DMS 273 (cell line): Measurements from ENCODE around the gene SMAD3.

Experiments used
- DNase-seq: peaks from one replicate; lab custom pipeline; 2025; ENCODE audit not compliant: unreplicated experiment; lab: John Stamatoyannopoulos, UW

SMAD3 gene

DNA sequence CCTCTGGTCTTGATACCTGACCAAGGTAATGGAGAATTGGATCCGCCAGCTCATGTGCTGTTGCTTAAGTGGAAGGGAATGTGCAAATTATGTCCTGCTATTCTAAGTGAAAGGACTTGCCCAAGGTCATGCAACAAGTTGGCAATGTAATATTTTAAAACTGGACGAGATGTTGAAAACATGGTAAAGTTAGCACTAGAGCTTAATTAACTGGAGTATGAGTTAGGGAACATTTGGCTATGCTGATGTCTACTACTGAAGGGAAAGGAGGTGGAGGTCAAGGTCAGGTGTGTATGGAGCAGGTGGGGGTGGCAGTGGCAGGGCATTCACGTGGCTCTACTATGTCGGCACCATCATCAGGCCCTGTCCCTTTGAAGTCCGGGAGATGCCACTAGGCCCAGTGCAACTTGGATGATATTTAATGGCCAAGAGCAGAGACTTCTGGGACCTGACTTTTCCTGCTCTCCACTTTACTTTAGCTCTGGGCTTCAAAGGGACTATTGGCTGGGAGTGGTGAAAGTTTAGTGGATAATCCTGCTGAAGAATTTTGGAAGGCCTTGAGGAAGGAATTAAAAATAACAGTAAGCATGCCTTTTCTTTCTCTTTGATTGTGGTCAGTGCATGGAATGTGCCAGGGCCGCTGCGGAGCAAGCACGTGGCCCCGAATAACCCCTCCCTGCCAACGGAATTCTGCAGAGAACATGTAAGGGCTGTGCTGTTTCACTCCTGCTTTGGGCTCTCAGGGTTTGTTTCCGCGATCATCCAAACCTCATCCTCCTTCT lies 14.9 kb downstream of the SMAD3 start:
- DNase-seq: no peak

DNA sequence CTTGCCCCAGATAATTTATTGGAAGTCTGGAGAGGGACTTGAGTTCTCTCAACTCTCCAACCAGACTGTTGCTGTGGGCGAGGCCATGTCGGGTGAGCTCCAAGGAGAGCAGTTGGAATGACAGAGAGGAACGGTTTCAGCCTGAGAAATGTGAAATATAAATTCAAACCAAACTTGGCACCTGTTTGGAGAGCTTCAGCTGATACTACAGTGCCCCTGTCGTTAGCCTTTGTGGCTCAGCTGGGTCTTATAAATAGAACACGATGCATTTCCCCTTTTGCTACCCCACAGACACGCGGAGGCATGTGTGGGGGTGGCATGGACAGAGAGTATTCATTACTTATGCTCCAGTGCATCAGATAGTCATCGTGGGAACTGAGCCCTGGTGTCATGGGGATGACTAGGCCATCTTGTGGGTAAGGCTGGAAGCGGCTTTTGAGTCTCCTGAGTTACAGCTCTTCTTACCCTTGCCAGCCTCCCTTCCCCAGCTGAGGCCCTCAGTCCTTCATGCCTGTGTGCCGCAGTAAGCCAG lies 15.6 kb downstream of the SMAD3 start:
- DNase-seq: no peak

DNA sequence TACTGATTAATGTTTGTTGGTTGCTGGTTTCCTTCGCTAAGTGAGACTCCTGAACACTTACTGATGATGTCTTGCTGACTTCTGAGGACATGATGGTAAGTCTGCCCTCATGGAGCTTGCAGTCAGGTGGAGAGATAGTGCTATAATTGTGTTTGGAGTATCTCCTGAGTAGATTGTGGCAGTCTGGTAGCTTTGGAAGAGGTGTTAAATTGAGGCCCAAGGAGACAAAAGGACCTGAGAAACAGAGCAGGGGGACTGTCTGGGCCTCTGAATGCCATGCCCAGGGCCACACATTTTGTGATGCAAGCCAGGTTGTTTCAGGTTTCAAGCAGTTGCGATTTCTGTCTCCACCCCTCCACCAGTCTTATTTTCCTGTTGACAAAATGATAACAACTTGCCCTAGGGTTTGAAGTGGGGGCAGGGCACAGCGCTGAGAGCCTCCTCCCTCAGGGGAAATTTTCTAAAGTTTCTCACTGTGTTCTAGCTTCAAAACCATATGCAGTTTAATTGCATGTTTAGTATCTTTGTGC lies 16.7 kb downstream of the SMAD3 start:
- DNase-seq: no peak

DNA sequence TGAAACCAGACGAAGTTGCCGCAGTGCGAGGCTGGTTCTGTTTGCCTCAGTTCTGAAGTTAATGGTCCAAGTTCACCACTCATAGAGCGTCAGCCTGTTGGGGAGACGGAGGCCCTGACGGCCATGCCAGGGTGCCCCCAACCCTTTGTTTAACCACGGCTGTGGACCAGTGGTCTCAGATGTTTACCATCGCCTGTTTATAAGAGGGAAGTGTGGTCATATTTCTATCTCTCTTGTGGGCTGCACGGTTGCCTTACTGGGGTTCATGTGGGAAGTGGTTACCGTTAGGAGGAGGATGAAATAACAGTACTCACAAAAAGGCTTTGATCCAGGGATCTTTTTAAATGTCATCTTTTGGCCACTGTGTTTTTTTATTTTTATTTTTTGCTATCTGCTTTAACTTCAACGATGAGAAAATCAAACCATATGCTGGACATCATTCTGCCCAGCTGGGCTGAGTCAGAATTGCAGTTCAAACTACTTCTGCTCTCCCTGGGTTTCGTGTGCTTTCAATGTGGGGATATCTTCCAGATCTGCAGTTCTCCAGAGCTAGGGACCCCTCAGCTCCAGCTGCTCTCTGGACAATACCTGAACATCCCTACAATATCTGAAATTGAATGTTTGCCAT lies 17.8 kb downstream of the SMAD3 start:
- no peak for DNase-seq

DNA sequence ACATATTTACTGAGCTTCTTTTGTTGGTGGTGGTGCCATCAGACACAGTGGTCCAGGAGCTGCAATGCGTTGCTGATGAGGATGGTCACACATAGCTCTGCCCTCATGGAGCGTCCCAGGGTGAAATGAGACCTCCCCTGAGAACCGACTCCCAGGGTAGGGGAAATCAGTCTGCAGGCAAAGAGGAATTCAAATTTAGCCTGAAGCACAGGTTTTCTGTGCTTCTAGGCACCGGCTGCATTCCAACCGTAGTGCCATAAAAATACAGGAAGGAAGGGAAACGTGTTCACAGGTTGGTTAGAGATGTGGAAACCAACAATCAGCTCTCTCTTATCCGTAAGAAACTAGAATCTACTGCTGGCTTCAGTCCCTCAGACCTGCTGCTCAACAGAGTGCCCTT lies 19.2 kb downstream of the SMAD3 start:
- DNase-seq: no peak

DNA sequence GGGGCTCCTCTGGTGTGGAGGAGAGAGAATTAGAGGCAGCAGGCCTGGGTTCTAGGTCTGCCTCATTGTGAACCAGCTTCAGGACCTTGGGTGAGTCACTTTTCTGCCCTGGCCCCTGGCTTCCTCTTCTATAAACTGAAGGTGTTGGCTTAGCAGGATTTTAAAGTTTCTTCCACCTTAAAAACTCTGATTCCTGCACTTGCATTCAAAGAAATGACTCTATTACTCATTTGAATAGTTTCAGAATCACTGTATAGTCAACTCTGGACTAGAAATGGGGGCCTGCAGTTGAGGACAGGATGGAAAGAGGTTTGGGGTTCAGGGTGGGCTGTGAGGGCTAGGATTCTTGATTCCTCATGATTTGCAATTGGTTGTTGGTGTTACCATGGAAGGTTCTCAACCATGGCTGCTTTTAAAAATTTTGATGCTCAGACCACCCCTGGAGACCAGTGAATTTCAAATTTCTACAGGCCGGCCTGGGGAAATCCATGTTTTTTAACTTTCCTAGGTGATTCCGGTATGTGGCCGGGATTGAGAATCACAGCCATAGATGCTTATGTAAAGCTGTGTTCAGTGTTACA lies 19.9 kb downstream of the SMAD3 start:
- no peak for DNase-seq

DNA sequence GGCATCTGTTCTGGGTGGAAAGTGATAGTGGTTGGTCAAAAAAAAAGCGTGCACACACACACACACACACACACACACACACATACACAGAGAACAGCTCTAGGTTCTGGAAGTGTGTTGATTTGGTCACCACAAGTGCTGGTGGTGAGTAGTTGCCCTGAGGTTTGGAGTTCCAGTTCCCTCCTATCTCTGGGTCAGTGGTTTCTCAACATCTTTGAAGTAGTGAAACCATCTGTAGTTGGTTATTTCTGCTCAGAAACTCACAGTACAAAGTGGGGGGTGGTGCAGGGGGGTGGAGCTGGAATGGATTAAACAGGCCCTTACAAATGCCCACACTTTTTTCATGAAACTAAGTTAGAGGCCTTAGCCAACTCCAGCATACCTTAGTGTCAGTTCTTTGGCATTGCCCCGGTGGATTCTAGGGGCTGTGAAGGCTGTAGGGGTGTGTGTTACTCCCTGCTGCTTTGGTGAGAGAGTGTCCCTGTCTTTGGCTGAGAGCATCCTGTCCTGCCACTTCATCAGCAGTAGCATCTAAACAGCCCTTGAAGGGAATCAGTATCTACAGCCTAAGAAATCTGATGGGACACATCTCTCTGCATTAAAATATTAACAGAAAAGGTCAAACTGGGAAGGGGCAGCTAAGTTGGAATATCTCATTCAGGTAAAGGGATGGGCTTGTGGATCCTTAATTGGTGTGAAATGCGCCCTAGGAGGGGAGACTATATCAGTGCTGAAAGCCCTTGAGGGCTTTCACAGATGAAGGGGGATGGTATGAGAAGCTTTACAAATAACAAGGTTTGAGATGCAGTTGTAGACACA lies 20.6 kb downstream of the SMAD3 start:
- no peak for DNase-seq

DNA sequence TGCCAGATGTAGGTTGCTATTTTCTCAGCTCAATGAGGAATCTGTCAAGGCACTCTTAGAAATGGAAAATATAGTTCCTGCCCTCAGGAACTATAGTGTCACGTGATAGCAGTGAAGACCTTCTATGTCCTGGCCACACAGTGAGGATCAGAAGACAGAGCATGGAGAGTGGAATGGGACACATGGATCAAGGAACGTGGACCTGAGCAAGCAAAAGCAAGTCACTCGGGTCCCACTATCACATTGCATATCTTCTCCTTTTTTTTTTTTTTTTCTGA lies 21.2 kb downstream of the SMAD3 start:
- no peak for DNase-seq

DNA sequence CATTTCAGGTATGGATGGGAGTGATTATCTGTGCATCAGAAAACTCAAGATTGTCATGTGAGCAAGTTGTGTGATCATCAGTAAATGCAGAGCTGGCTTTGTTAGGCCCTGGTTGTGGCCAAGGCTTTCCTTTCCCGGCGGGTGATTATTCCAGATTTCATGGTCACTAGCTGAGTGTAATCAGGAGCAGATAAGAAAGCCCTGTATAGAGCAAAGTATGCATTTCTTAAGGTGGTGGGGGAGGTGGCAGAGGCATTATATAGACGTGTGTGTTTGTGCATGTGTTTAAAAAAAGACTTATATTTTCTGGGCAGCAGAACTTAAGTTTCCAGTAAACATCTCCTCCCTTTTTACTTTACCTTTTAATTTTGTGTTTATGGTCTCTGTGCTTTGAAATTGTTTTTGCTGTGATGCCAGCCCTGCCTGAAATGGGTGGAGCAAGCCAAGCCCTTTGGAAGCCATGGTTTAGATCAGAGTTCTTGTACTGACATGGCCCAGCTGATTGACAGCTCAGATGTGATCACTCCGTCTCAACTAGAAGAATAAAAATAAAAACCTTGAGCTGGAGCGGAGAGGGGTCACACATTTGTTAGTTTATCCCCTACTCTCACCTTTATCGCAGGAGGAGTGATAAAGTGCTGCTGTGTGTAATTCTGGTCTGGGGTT lies 22.2 kb downstream of the SMAD3 start:
- DNase-seq: no peak

DNA sequence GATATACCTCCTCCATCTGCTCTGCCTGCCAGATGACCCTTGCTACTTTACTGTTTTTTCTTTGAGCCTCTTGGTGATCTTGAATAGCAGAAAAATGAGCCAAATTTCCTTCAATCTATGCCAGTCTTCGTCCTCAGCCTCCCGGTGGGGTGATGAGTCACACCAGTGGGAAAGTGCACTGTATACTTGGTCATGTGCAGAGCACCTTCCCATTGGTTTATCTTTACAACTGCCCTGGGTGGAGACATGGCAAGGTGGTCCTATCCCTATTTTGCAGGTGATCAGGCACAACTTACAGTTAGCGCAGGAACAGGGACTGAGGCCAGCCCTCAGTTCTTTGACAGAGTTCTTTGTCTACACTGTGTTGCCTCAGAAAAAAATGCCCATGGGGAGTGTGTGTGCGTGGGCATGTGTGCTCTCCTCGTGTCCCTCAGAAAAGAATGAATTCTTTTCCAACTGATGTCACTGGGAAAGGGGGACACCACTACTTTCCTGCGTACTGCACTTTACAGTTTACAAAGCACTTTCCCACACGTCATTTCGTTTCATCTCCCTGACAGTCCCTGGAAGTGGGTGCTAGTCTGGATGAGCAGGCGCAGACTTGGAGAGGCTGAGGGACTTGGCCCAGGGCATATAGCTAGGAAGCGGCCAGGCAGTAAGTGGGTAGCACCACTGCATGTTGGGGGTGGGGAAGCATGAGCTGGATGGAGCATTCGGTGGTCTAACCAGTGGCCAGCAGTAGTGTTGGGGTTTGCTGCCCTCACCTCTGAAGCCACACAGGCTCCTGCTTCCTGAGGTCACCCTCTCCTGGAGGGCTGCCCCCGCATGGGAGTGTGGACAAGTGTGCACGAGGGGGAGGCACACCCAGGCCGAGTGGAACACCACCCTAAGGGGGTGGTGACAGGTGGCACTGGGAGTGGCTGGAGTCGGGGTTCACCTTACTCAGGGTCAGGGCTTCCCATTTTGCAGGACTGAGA lies 24.1 kb downstream of the SMAD3 start:
- no peak for DNase-seq

DNA sequence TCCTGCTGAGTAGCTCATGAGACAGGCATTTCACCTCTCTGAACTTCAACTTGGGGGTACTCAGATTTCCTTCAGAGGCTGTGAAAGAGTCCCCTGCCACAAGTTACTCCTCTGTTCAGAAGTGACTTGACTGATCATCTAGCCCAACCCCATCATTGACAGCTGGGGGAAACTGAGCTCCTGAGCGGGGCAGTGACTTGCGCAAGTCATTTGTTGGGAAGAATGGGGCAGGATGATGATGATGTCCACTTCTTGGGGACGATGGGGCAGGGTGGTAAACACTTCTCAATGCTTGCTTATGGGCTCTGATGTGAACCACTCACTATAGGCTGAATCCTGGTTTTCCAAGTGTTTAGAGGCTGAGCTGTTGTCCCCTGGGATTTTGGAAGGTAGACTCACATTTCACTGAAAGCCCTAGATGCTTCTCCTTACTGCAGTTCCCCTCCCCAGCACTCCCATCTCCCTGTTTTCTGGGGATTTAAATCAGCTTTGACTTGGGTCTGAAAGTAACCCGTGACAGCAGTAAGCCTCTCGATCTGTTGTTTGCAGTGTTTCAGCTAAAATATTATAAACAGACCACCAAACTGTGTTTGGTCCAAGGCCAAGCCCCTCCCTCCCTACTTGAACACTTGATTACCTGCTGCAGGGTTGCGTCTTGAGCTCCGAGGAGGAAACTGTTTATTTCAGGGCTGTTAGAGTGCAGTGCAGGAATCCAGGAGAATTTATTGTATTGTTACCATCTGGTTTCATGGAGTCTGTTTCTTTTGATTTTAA lies 25.1 kb downstream of the SMAD3 start:
- peak; percentile 7 for DNase-seq

DNA sequence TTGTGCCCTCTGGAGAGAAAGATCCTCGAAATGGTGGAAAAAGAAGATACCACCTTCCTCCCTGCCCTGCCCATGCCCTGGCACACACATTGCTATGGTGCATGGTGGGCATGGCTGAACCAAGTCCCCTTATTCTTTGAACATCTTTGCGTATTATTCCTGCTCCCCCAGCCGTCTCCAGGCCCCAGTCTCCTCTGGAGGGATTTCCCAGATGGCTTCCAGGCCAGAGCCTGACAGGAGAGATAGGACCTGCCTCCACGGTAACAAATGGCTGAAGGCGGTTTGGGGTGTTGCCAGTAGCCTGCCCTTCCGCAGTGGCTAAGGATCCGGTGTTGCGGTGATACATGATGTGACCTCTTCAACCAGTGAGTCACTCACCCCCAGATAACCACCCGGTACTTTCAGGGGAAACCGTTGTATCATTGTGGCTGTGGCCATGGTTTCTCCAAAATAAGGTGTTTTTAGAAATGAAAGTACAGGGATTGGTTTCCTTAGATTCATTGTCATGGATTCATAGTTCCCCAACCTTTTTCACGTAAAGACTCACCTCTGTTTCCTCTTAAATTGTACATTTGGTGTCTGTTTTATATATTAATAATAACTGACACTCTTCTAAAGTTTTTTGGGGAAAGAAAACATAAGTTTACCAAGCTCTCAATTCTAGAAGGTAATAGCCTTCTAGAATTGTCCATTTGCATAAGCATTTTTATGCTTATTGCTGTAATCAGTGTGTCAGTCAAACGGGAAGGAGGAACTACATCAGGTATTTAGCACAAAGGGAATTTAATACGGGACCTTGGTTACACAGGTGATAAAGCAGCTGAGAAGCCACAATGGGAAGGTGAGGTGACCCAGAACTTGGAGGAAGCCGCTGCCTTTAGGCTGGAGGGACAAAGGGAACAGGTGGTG lies 25.9 kb downstream of the SMAD3 start:
- peak; percentile 13 for DNase-seq

DNA sequence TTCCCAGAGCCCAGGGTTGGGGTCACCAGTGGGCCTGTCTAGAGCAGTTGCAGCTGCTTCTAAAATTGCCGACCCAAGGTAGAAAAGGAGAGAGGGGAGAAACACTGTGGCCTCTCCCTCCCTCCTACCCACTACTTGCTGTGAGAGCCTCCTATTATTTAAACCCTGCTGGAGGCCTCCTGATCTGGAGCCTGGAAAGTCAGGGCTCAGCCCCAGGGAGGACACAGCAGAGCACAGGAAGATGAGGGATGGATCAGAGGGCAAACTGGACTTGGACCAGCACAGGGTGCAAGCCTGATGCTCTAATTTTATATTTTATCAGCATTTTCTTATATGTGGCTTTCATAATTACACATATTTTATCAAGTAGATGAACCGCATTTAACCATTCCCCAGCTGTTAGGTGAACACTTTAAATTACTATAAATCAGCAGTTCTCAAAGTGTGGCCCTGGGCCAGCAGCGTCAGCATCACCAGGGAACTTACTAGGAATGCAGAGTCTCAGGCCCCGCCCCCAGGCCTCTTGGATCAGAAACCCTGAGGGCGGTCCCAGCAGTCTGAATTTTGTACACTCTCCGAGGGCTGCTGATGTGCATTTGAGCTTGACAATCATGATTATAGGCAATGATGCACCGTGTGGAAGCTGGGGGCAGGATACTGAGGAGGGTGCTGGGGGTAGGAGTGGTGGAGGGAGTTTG lies 26.7 kb downstream of the SMAD3 start:
- DNase-seq: no peak

DNA sequence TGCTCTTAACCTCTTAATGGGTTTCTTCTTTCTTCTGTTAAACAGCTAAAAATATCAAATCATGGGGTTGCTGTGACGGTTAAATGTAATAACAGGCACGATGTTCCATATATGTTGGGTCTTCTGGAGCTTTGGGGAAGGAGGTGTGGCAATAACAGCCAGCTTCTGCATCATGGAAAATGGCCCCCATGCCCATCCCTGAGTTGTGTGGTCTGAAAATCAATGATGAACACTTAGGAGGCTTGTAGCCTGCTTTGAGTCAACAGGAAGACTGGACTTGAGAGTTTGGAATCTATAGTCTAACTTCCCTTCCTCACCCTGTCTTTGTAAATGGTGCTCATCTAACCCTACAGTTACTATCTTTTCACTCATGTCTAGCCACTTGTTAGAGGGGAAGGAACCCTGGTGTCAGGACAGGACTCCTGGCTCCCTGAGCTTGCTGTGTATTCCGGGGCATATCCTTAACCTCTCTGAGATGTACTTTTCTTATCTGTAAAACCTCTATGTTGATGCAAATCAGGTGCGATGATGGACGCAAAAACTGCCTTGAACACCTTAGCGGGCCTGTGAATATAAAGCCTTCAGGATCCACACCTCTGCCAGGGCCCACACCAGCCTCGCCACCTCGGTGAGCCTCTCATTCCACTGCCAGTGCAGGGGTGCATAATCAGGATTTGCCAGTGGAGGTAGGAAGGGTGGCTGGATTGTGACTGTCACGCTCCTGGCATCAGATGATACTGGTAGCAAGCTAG lies 27.5 kb downstream of the SMAD3 start:
- no peak for DNase-seq

DNA sequence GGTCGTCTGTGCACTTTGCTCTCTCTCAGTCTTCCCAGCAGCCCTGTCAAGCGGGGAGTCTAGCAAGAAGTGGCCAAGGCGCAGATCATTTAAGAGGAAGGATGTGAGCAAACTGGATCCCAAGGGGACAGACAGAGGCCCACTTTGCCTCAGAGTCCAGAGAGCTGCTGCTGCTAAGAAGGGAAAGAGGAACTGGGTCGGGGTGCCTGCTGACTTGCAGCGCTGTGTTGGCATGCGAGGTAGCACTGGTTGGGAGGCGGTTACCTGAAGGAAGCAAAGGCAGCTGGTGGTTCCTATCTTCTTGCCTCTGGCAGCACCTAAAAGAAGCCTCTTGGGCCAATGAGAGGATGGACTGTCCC lies 28.1 kb downstream of the SMAD3 start:
- no peak for DNase-seq

DNA sequence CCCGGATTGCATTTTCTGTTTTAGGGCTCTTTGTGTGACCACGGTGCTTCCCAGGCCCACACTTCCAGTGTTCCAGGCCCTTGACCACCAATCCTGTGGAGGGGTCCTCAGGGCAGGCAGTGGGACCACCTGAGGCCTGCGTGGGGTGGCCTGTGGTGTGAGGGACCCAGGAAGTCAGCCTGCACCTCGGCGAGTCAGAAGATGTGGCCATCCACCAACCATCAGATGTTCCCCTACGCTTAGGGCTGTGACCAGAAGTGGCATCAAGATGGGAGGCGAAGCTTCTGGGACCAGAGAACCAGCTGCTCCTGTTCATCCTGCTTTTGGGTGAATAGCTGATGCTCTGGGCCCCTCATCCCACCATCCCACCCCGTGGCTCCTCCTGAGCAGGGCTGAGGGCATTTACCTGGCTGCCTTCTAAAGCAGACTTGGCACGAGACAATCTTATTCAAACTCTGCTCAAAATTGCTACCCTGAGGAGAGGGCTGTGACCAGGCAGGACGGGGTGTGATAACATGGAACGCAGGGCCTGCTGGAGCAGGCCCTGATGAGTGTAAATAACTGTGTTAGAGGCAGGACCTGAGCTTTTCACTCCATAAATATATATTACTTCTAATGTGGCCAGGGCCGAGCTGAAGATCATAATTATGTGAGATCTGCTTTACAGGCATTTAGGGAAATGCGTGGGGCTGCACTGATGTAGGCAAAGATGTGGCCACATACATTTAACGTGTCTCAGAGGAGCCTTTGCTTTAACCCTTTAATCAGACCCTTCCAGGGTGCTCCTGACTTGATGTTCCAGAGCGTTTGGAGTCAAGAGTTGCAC lies 28.8 kb downstream of the SMAD3 start:
- no peak for DNase-seq
